ENCODE results near the gene TMEM161A. TPM values are rescaled to one million over a fixed set of nuclear protein-coding genes. Genes with fewer than 3 reads are reported as not detected.

Gene TMEM161A
- total and polyA plus RNA-seq, 11 donors = 12.3 to 29.7 (median 22.1) TPM

GRCh38 chr19:19113040-19113626, 25.1 kb downstream of the TMEM161A start:
- 32 to 46% (median 41%) methylated on average over 6 to 7 of the region's 7 CpGs for WGBS, 4 donors
- TF ChIP-seq CTCF (IDR thresholded peaks at IDR 0.05) (no peak), POLR2A (IDR thresholded peaks at IDR 0.05) (no peak)
- Histone ChIP-seq H3K27ac (no peak overlapping the region), H3K27me3 (no peaks in the 10 kb centered on the region), H3K36me3 (peaks cover 0 to 5% (median 0%) of the 10 kb centered on the region in 9 donors), H3K4me1 (peaks cover 0 to 13% (median 5%) of the 10 kb centered on the region in 12 donors), H3K9me3 (no peaks in the 10 kb centered on the region), H3K4me3 (no peak overlapping the region)
- ATAC-seq (no peak), DNase-seq (no peak)
- intact Hi-C loops (cut with DNase I) = loop anchor here in 1 of 10 donors (5.0 kb wide), 1 partner anchor 61 kb away; no protein-coding TSS in a partner anchor

GRCh38 chr19:19111967-19112580, 26.2 kb downstream of the TMEM161A start:
- H3K4me1 ChIP-seq = peaks cover 0 to 13% (median 5%) of the 10 kb centered on the region in 12 donors
- H3K9me3 ChIP-seq = no peaks in the 10 kb centered on the region
- H3K36me3 ChIP-seq = peaks cover 0 to 12% (median 0%) of the 10 kb centered on the region in 9 donors
- ATAC-seq (no peak), DNase-seq (no peak)
- TF ChIP-seq CTCF (IDR thresholded peaks at IDR 0.05) (no peak), POLR2A (IDR thresholded peaks at IDR 0.05) (no peak)
- no peak overlapping the region for H3K27ac ChIP-seq
- 73 to 83% (median 80%) methylated on average over 9 of the region's 9 CpGs for WGBS, 4 donors
- intact Hi-C loops (cut with DNase I) = loop anchor here in 2 of 10 donors (2.0 to 5.0 kb wide), 2 partner anchors 57 to 60 kb away; no protein-coding TSS in a partner anchor
- H3K4me3 ChIP-seq = no peak overlapping the region
- H3K27me3 ChIP-seq = no peaks in the 10 kb centered on the region

GRCh38 chr19:19111136-19111835, 27.0 kb downstream of the TMEM161A start:
- 76 to 86% (median 76%) methylated on average over 10 to 15 of the region's 15 CpGs for WGBS, 4 donors
- no peak overlapping the region for H3K27ac ChIP-seq
- H3K9me3 ChIP-seq = no peaks in the 10 kb centered on the region
- peaks cover 0 to 12% (median 0%) of the 10 kb centered on the region in 9 donors for H3K36me3 ChIP-seq
- DNase-seq = no peak
- intact Hi-C loops (cut with DNase I) = loop anchor here in 2 of 10 donors (2.0 to 5.0 kb wide), 2 partner anchors 56 to 59 kb away; no protein-coding TSS in a partner anchor
- TF ChIP-seq CTCF (IDR thresholded peaks at IDR 0.05) (no peak), POLR2A (IDR thresholded peaks at IDR 0.05) (no peak)
- H3K27me3 ChIP-seq = no peaks in the 10 kb centered on the region
- ATAC-seq = peak in 1 of 4 donors; percentile 4
- no peak overlapping the region for H3K4me3 ChIP-seq
- peaks cover 0 to 13% (median 5%) of the 10 kb centered on the region in 12 donors for H3K4me1 ChIP-seq

Measured in heart left ventricle (tissue), 16 donors.